22Rv1 (cell line): Measurements from ENCODE around the gene OR8B3.

Source experiments
- H3K27ac ChIP-seq: fragments of 450-650 bp; 2 replicates; pipeline ENCODE4 v1.5.1; 2017
- ZFX ChIP-seq: fragments of 450-650 bp; IDR thresholded peaks from 2 replicates; pipeline ENCODE4 v1.6.1; 2017; ENCODE audit warnings: antibody characterized with exemption, borderline replicate concordance
- TF ChIP-seq, protein P1 (sequence below): fragments of 450-650 bp; IDR thresholded peaks from 2 replicates; pipeline ENCODE4 v1.5.1; 2017; ENCODE audit warnings: mild to moderate bottlenecking

The OR8B3 gene, protein sequence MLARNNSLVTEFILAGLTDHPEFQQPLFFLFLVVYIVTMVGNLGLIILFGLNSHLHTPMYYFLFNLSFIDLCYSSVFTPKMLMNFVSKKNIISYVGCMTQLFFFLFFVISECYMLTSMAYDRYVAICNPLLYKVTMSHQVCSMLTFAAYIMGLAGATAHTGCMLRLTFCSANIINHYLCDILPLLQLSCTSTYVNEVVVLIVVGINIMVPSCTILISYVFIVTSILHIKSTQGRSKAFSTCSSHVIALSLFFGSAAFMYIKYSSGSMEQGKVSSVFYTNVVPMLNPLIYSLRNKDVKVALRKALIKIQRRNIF

DNA sequence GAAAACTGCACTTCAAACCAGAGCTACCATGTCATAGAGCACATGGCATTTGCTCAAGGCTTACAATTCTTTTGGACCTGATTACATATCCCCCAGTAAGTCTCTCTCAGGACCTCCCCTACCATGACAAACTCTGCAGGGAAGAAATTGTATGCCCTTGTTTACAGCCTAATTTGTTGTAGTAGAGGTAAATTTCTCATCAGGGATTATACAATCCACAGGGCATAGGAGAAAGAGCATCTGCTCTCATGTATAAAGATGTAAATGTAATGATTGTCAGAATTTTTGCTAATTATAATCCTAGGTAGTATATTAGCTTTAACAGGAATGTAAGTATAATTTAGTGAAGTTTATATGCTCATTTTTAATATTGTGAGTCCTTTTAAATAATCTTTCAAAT is at the start of gene OR8B3:
Gene OR8B3, minus strand, starts transcription at position 101 of the 400 bp plus-strand sequence. CDS start 1,673 bp downstream, outside the sequence.
- H3K27ac ChIP-seq = no peak within 1 kb of the TSS
- TF ChIP-seq ZFX = no peak
- TF ChIP-seq, protein P1, sequence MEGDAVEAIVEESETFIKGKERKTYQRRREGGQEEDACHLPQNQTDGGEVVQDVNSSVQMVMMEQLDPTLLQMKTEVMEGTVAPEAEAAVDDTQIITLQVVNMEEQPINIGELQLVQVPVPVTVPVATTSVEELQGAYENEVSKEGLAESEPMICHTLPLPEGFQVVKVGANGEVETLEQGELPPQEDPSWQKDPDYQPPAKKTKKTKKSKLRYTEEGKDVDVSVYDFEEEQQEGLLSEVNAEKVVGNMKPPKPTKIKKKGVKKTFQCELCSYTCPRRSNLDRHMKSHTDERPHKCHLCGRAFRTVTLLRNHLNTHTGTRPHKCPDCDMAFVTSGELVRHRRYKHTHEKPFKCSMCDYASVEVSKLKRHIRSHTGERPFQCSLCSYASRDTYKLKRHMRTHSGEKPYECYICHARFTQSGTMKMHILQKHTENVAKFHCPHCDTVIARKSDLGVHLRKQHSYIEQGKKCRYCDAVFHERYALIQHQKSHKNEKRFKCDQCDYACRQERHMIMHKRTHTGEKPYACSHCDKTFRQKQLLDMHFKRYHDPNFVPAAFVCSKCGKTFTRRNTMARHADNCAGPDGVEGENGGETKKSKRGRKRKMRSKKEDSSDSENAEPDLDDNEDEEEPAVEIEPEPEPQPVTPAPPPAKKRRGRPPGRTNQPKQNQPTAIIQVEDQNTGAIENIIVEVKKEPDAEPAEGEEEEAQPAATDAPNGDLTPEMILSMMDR = no peak

DNA sequence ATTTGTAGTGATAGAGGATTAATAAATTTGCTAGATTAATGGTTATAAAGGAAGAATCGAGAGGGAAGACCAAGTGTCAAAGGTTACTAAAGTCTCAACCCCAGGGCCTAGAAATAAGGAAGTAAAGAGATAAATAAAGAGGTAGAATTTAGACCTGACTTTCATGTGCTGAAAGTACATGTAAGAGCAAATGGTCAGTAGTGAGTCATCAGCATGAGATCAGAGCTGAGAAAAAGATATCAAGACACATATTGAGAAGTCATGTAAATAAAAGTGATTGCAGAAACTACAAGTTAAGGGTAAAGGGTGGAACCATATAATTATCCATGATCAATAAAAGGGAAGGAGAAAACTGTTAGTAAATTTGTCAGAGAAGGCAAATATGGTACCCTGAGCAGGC is 48.1 kb upstream of the OR8B3 start:
- no peak for TF ChIP-seq ZFX
- TF ChIP-seq, protein P1 = no peak
- H3K27ac ChIP-seq = no peak overlapping the region

DNA sequence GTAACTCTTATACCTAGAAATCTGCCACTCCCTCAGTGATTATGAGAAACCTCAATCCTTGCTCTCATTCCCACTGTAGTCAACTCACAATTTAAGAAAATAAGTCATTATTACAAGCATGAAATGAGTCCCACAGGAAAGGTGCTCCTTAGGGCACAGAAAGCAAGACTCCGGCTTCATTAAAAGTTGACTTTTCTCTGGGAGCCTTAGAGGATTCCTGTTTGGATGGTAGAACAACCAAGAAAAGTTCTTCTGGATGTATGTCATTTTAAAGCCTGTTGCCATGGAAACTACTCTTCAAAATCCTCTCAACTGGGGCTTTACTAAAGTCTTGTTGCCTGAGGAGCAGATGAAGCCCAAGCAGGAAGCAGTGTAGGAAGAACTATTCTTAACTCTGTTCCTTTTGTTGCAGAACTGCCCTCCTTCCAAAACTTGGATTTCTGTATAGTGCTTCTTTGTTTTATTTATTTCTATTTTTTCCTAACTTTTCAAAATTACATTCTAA is 46.9 kb upstream of the OR8B3 start, which contains the start of gene OR8B8:
Gene OR8B8, minus strand, starts transcription at position 51 of the 505 bp plus-strand sequence. CDS start 4,611 bp downstream, outside the sequence.
- no peak within 1 kb of the TSS for H3K27ac ChIP-seq
- no peak for TF ChIP-seq ZFX
- TF ChIP-seq, protein P1 = no peak

DNA sequence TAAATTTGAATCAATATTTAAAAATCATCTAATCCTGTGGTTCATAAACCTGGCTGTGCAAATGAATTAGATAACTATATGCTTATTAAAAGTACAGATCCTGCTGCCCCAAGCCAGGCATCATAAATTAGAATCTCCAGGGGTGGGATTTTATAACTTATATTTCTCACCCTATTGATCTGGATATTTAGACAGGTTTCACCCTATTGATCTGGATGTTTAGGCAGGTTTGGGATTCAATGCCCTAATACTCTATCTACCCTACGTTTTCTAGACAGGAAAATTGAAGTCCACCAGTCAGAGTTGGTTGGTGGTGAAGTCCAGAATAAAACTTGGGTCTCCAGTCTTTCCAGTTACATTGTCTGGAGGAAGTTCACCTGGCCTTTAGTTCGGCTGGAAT is 44.0 kb upstream of the OR8B3 start:
- H3K27ac ChIP-seq = no peak overlapping the region
- TF ChIP-seq, protein P1 = no peak
- TF ChIP-seq ZFX = no peak

DNA sequence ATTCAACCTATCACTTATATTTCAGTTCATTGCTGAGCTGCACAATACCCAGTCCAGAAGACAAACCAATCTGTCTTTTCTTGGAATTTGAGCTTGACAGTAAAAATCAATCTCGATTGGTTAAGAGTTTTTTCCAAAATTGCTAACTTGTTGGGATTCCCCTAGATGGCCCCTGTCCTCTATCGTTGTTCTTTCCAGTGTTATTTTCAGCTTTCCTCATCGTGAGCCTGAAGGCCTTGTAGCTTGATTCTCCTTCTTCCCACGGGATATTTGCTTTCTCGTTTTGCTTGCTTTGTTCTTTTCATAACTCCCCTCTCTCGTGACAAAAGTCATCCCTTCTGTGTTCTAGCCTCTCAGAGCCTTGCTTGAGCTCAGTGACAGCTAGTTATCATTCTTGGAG is 43.6 kb upstream of the OR8B3 start:
- TF ChIP-seq ZFX = no peak
- TF ChIP-seq, protein P1 = no peak
- H3K27ac ChIP-seq = no peak overlapping the region

DNA sequence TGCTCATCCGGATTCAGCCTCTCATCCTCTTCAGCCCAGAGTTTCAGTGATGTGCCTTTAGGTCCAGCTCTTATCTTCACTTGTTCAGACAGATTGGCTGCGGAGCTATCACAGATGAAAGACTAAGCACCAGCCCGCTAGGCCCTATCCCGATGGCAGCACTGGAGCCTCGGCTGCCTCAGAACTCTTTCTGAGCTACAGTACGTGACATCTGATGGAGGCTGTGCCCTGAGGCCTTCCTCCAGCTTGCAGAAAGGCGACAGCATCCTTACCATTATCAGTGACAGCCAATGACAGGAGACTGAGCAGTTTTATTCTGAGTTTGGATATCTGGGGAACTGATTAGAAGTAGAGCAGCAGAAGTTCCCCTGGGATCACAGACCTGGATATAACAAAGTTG is 42.7 kb upstream of the OR8B3 start:
- no peak overlapping the region for H3K27ac ChIP-seq
- TF ChIP-seq, protein P1 = no peak
- TF ChIP-seq ZFX = no peak

DNA sequence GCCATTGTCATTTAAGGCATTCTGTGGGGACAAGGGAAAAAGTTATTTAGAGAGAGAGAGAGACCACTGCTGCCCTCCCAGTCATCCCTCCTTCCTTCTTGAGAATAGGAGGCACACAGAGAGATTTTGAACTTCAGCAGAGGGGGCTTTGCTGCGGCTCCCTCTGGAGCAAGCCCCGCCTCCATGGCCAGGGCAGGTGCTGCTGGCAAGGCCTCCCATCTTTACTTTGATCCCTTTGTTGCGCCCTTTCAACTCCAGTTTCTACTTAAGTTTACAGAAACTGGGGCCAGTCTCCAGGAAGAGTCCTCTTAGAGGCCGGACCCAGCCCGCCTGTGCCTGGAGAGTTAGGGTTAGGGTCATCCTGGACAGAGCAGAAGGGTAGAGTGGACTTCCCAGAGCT is 42.3 kb upstream of the OR8B3 start:
- TF ChIP-seq, protein P1 = no peak
- H3K27ac ChIP-seq = no peak overlapping the region
